ENCODE data around the gene CLSTN2.

CLSTN2 gene

GRCh38 chr3:140351466-140351865 is 416.5 kb downstream of the CLSTN2 start:
- H3K4me3 ChIP-seq: no peak overlapping the region
- H3K4me1 ChIP-seq: no peaks in the 10 kb centered on the region
- no peaks in the 10 kb centered on the region for H3K36me3 ChIP-seq
- intact Hi-C loops (cut with DNase I; ENCODE audit: low total_unique reads): no loop called here
- no peaks in the 10 kb centered on the region for H3K27me3 ChIP-seq
- H3K27ac ChIP-seq: no peak overlapping the region
- H3K9me3 ChIP-seq: no peaks in the 10 kb centered on the region
- DNase-seq: no peak
- TF ChIP-seq CTCF (IDR thresholded peaks at IDR 0.05): no peak

- no peak for TF ChIP-seq CTCF (IDR thresholded peaks at IDR 0.05)
- Histone ChIP-seq H3K27me3 (no peaks in the 10 kb centered on the region), H3K9me3 (no peaks in the 10 kb centered on the region), H3K4me3 (no peak overlapping the region), H3K4me1 (no peaks in the 10 kb centered on the region), H3K36me3 (no peaks in the 10 kb centered on the region), H3K27ac (no peak overlapping the region)
- DNase-seq: no peak
- intact Hi-C loops (cut with DNase I; ENCODE audit: low total_unique reads): no loop called here
Observed at GRCh38 chr3:140355481-140355880, 420.5 kb downstream of the CLSTN2 start.

- no peaks in the 10 kb centered on the region for H3K27me3 ChIP-seq
- H3K9me3 ChIP-seq: no peaks in the 10 kb centered on the region
- H3K27ac ChIP-seq: no peak overlapping the region
- no peak for TF ChIP-seq CTCF (IDR thresholded peaks at IDR 0.05)
- no peaks in the 10 kb centered on the region for H3K4me1 ChIP-seq
- DNase-seq: no peak
- no peaks in the 10 kb centered on the region for H3K36me3 ChIP-seq
- intact Hi-C loops (cut with DNase I; ENCODE audit: low total_unique reads): no loop called here
- no peak overlapping the region for H3K4me3 ChIP-seq
Observed at GRCh38 chr3:140358686-140359085, 423.7 kb downstream of the CLSTN2 start.

GRCh38 chr3:140359233-140359995 is 424.4 kb downstream of the CLSTN2 start:
- Histone ChIP-seq H3K9me3 (no peaks in the 10 kb centered on the region), H3K27ac (no peak overlapping the region), H3K27me3 (no peaks in the 10 kb centered on the region), H3K4me1 (no peaks in the 10 kb centered on the region), H3K36me3 (no peaks in the 10 kb centered on the region), H3K4me3 (no peak overlapping the region)
- DNase-seq: no peak
- intact Hi-C loops (cut with DNase I; ENCODE audit: low total_unique reads): no loop called here
- no peak for TF ChIP-seq CTCF (IDR thresholded peaks at IDR 0.05)

GRCh38 chr3:140360332-140360731 is 425.3 kb downstream of the CLSTN2 start:
- Histone ChIP-seq H3K4me1 (no peaks in the 10 kb centered on the region), H3K36me3 (no peaks in the 10 kb centered on the region), H3K4me3 (no peak overlapping the region), H3K27ac (no peak overlapping the region), H3K9me3 (no peaks in the 10 kb centered on the region), H3K27me3 (no peaks in the 10 kb centered on the region)
- intact Hi-C loops (cut with DNase I; ENCODE audit: low total_unique reads): no loop called here
- DNase-seq: no peak
- no peak for TF ChIP-seq CTCF (IDR thresholded peaks at IDR 0.05)

Data from tibial artery (tissue), 4 donors.